Measurements from ENCODE around the gene TACR2.

TACR2 gene

GRCh38 chr10:69449841-69450240, 33.1 kb upstream of the TACR2 start:
- peak; percentile 65 for DNase-seq

GRCh38 chr10:69446650-69447151, 30.0 kb upstream of the TACR2 start:
- no peak for DNase-seq

- DNase-seq: no peak
Measured at GRCh38 chr10:69446229-69446628, 29.5 kb upstream of the TACR2 start.

DNA sequence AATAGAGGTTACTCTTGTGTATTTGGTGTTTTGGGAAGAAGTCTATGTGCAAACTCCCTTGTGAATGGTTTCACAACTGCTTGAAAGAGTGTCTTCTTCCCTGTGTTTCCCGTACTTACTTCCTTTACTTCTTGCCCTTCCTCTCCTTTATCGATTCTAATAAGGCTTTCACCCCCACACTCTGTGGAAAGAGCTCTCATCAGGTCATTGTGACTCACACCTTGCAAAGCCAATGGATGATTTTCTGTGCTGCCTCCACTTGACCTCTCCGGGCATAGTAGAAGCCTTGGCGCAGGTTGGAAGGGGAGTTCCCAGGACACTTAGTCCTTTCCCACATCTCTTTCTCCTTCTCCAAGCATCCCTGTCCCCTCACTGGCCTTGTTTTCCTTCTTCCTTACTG, 28.3 kb upstream of the TACR2 start:
- no peak for DNase-seq

DNA sequence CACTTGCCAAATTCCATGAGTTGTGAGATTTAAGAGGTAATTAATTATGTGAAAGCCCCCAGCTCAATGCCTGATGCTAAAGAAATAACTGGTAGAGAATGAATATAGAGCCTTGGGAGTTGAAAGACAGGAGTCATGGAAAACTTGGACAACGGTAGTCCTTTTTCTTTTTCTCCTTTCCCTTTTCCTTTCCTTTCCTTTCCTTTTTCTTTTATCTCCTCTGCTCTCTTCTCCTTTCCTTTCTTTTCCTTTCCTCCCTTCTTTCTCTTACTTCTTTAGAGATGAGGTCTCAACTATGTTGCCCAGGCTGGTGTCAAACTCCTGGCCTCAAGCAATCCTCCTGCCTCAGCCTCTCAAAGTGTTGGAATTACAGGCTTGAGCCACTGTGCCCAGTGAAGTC, 26.6 kb upstream of the TACR2 start:
- no peak for DNase-seq

GRCh38 chr10:69439813-69440506, 23.2 kb upstream of the TACR2 start:
- no peak for DNase-seq

GRCh38 chr10:69439350-69439739, 22.6 kb upstream of the TACR2 start:
- DNase-seq: no peak

GRCh38 chr10:69438536-69439349, 22.0 kb upstream of the TACR2 start:
- DNase-seq: no peak

DNA sequence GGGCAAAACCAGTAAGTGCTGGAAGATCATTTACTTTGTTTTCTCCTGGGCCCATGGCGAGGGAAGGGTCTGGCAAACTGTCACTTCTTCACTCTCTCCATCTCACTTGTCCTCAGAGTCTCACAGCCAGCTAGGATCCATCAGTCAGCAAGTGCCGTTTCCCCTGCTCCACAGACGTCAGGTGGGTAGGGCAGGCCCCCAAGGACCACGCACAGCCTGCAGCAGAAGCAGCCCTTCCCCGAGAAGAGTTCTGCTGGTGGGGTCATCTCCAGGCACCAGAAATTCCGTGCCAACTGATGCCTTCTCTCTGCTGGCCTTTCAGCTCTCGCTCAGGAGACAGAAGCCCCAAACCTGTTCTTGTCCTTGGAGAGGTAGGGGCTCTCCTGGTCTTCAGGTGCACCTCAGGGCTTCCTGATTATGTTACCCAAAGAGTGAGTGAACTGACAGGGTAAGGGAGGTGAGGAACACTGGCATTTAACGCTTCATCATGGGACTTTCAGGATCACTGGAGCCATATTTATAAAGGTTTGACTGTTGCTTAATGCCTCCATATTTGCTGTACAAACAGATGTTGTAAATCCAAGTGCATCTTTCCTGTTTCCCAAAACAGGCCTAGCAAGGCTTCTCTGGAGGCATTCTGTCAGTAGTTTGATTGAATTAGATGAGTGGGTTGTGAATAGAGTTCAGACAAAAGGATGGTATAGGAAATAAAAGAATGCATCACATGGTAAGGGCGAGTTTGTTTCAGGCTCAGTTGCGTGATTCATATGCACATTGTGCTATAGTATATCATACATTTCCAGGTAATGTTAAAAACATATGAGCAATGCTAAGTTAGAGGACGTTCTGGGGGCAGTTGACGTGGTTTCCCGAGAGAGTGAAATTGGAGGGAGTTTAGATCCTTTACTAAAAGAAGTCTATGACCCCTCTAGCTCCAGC, 20.9 kb upstream of the TACR2 start:
- DNase-seq: no peak

DNA sequence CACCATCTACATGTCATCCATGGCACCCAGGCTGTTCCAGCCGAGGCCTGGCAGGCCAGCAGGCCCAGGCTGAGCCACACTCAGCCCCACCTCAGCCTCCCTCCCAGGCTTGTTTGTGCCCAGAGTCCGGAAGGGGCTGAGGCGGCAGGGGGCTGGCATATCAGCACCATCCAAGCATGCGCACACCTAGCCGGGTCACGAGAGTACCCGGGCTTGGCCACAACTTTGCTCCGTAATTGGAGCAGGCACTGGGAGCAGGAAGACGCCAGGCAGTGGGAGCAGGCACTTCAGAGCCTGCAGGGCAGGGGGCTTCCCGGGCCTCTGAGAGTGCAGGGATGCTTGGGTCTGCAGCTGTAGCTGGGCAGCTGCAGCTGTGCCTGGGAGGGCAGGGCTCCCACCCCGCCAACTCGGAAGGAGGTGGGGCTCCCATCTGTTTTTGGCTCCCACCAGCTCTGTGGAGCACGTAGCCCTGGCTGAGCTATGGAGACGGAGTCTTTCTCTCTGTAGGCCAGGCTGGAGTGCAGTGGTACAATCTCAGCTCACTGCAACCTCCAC, 19.3 kb upstream of the TACR2 start:
- DNase-seq: no peak

GRCh38 chr10:69434926-69435325, 18.2 kb upstream of the TACR2 start:
- no peak for DNase-seq

DNA sequence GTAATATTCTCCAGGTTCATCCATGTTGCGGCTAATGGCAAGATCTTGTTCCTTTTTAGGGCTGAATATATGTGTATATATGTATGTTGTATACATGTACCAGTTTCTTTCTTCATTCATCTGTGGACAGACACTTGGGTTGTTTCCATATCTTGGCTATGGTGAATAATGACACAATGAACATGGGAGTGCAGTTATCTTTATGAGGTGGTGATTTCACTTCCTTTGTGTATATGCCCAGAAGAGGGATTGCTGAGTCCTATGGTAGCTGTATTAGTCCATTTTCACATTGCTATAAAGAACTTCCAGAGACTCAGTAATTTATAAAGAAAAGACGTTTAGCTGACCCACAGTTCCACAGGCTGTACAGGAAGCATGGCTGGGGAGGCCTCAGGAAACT, 17.5 kb upstream of the TACR2 start:
- no peak for DNase-seq

DNA sequence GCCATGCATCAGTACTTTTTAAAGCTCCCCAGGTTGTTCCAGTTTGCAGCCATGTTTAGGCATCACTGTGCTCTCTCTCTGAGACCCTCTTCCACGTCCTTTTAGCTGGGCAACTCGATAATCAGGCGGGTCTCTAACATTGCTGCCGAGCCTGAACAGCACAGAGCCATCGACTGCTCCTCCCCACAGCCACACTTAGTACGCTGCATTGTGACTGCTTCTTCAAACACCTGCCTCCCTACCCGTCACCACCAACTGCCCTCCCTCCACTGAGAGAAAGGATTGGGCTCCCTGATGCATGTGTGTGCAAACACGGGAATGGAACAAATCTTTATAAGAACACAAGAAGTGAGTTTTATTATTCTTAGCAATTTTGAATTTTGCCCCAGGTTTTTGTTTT, 11.4 kb upstream of the TACR2 start:
- no peak for DNase-seq

DNA sequence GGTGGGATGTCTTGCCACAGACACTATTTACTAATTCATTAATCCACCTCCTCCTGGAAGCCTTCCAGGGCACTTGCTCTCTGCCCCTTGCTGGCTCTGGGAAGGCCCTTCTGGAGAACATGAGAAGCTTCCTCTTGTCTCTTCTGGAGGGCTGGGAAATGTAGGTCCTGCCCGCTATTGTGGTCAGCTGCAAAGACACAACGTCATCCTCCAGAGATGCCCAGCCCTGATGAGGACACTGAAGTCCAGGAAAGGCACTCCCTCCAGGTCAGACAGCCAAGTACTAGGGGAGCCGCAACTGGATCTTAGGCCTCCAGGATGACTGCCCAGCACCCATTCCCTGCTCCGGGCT, 9.6 kb upstream of the TACR2 start:
- DNase-seq: no peak

DNA sequence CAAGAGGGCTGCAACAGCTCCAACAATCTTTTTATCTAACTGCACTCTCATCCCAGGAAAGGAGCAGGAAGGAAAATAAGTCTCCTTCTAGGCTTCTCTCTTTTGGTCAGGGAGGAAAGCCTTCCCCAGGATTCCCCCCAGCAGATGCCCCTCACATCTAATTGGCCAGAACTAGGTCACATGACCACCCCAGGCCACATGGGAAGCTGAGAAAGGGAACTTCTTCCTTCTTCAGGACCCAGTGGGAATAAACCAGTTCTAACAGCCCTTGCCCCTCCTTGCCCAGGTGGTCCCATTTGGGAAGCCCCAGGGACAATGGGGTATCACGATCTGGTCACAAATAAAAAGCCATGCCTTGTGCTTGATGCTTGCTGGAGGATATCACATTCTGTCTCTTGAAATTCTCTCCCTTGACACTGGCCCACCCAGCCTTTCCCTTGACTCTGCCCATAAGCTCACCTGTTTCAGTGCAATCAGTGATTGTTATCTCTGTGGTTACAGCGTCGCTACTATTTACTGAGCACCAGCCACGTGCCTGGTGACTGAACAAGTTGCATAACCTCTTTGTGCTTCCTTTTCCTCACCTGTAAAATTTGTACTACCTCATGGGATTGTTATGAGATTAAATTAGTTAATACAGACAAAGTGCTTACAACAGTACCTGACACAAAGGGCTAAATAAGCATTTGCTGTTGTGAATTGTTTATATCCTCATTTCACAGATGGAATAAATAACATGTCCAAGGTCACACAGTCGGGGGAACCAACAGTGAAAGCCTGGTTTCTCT, 9.0 kb upstream of the TACR2 start:
- peak; percentile 83 for DNase-seq

GRCh38 chr10:69425041-69425440, 8.3 kb upstream of the TACR2 start:
- DNase-seq: no peak

DNA sequence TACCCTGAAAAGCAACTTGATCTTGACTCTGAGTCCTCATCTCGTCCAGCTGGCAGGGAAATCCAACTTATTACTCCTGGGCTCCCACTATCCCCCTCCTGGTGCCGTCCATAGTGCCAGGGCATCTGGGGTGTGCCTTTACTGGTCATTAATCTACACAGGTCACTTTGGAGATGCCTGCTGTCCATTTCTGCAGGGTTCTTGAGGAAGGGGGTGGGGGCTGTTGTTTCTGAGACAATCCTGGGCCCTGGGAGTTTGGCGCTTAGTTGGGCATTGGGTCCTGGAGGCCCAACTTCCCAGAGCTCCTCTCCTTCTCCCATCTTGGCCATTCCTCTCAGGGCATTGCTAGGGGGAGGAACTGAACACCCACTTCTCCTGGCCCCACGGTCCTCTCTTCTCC, 6.0 kb upstream of the TACR2 start:
- DNase-seq: no peak

- DNase-seq: no peak
Measured at GRCh38 chr10:69421611-69422308, 5.0 kb upstream of the TACR2 start.

GRCh38 chr10:69419744-69420126, 3.0 kb upstream of the TACR2 start:
- DNase-seq: no peak

GRCh38 chr10:69419096-69419743, 2.5 kb upstream of the TACR2 start:
- no peak for DNase-seq
